Hematopoietic multipotent progenitor cell treated with erythropoietin and hydrocortisone succinate and interleukin-3 and kit ligand, for 4 days (in vitro differentiated cells): Measurements from ENCODE around the gene STAM.

Source experiments
- DNase-seq: peaks from one replicate; pipeline ENCODE4 v3.0.0-alpha.2; 2015

STAM gene

GRCh38 chr10:17648243-17649035 is 4.5 kb downstream of the STAM start:
- no peak for DNase-seq

GRCh38 chr10:17649052-17649451 is 5.1 kb downstream of the STAM start:
- no peak for DNase-seq

- no peak for DNase-seq
Observed at GRCh38 chr10:17649836-17650235, 5.9 kb downstream of the STAM start.

- no peak for DNase-seq
Observed at GRCh38 chr10:17650416-17650815, 6.5 kb downstream of the STAM start.

GRCh38 chr10:17651896-17652295 is 7.9 kb downstream of the STAM start:
- DNase-seq, result no peak

GRCh38 chr10:17652585-17652984 is 8.6 kb downstream of the STAM start:
- no peak for DNase-seq

- DNase-seq, result no peak
Observed at GRCh38 chr10:17655009-17655408, 11.1 kb downstream of the STAM start.

GRCh38 chr10:17655567-17656146 is 11.7 kb downstream of the STAM start:
- peak; percentile 86 for DNase-seq

- no peak for DNase-seq
Observed at GRCh38 chr10:17657103-17657500, 13.2 kb downstream of the STAM start.

- DNase-seq, result peak; percentile 58
Observed at GRCh38 chr10:17659365-17659764, 15.4 kb downstream of the STAM start.

- DNase-seq, result no peak
Observed at GRCh38 chr10:17660921-17661320, 17.0 kb downstream of the STAM start.

GRCh38 chr10:17661510-17661909 is 17.6 kb downstream of the STAM start:
- DNase-seq, result no peak

GRCh38 chr10:17662193-17663138 is 18.5 kb downstream of the STAM start:
- DNase-seq, result peak; percentile 98

- DNase-seq, result no peak
Observed at GRCh38 chr10:17663450-17663849, 19.5 kb downstream of the STAM start.

- DNase-seq, result peak; percentile 51
Observed at GRCh38 chr10:17665747-17666146, 21.8 kb downstream of the STAM start.

GRCh38 chr10:17668435-17669184 is 24.7 kb downstream of the STAM start:
- peak; percentile 77 for DNase-seq

GRCh38 chr10:17669185-17669872 is 25.4 kb downstream of the STAM start:
- peak; percentile 31 for DNase-seq

GRCh38 chr10:17671307-17671706 is 27.4 kb downstream of the STAM start:
- no peak for DNase-seq

GRCh38 chr10:17673471-17674061 is 29.6 kb downstream of the STAM start:
- peak; percentile 83 for DNase-seq

GRCh38 chr10:17674566-17674965 is 30.6 kb downstream of the STAM start:
- DNase-seq, result no peak

- DNase-seq, result peak; percentile 79
Observed at GRCh38 chr10:17675638-17676037, 31.7 kb downstream of the STAM start.

- DNase-seq, result no peak
Observed at GRCh38 chr10:17676919-17677318, 33.0 kb downstream of the STAM start.
